WTC11 (cell line): Measurements from ENCODE around the gene CLCN7. TPM values are rescaled to one million over a fixed set of nuclear protein-coding genes. Genes with fewer than 3 reads are reported as not detected.

Experiments used
- ATAC-seq: fragments of 200-7000 bp; cut with Tn5 transposase; 2 replicates; pipeline ENCODE4 v1.10.0; 2021; ENCODE audit warnings: mild to moderate bottlenecking, moderate library complexity
- CTCF ChIA-PET: fragments of 300-600 bp; sonication (Branson Sonifier 250); formaldehyde crosslinking; loops from one replicate; lab custom pipeline; 2021; ENCODE audit warnings: antibody characterized with exemption; lab: Charles Lee
- POLR2A ChIA-PET: fragments of 350-600 bp; sonication (Branson Sonifier 250); formaldehyde crosslinking; loops from one replicate; lab custom pipeline; 2021; ENCODE audit warnings: antibody characterized with exemption; lab: Charles Lee
- DNase-seq: peaks from one replicate; pipeline ENCODE4 v3.0.0; 2021; ENCODE audit warnings: low spot score
- H3K27ac Mint-ChIP-seq: 2 replicates; pipeline ENCODE4 v1.8.0; 2021; ENCODE audit warnings: mixed read lengths
- H3K27me3 Mint-ChIP-seq: 2 replicates; pipeline ENCODE4 v1.8.0; 2021; ENCODE audit warnings: low read depth, mild to moderate bottlenecking, moderate library complexity, mixed read lengths
- H3K36me3 Mint-ChIP-seq: 2 replicates; pipeline ENCODE4 v1.8.0; 2021; ENCODE audit warnings: mixed read lengths
- H3K4me1 Mint-ChIP-seq: 2 replicates; pipeline ENCODE4 v1.8.0; 2022; ENCODE audit warnings: mixed read lengths
- H3K4me3 Mint-ChIP-seq: 2 replicates; pipeline ENCODE4 v1.8.0; 2021; ENCODE audit warnings: mild to moderate bottlenecking, moderate library complexity, mixed read lengths
- H3K9me3 Mint-ChIP-seq: 2 replicates; pipeline ENCODE4 v1.8.0; 2021; ENCODE audit warnings: mixed read lengths
- ERG ChIP-seq: fragments of 250-450 bp; sonication (Bioruptor Pico); IDR thresholded peaks from 2 replicates; pipeline ENCODE4 v1.8.0; 2021; ENCODE audit warnings: mild to moderate bottlenecking
- FOXK1 ChIP-seq: sonication (generic); formaldehyde crosslinking; IDR thresholded peaks from 2 replicates; pipeline ENCODE4 v1.8.0; 2022; ENCODE audit warnings: mild to moderate bottlenecking, moderate library complexity, missing genetic modification reagents
- FOXP4 ChIP-seq: sonication (generic); formaldehyde crosslinking; IDR thresholded peaks from 2 replicates; pipeline ENCODE4 v1.8.0; 2022; ENCODE audit warnings: mild to moderate bottlenecking, missing genetic modification reagents
- JAZF1 ChIP-seq: fragments of 250-450 bp; sonication (Bioruptor Pico); IDR thresholded peaks from 2 replicates; pipeline ENCODE4 v1.9.0; 2021; ENCODE audit warnings: moderate library complexity, mild to moderate bottlenecking, inconsistent platforms
- MLX ChIP-seq: sonication (generic); formaldehyde crosslinking; IDR thresholded peaks from 2 replicates; pipeline ENCODE4 v1.8.1; 2023; ENCODE audit warnings: mild to moderate bottlenecking, missing genetic modification reagents, moderate library complexity
- NFE2L1 ChIP-seq: sonication (generic); formaldehyde crosslinking; IDR thresholded peaks from 2 replicates; pipeline ENCODE4 v1.8.1; 2023; ENCODE audit warnings: missing genetic modification reagents
- PRRX2 ChIP-seq: fragments of 250-450 bp; sonication (Bioruptor Pico); IDR thresholded peaks from 2 replicates; pipeline ENCODE4 v1.8.0; 2021; ENCODE audit warnings: mild to moderate bottlenecking
- RELA ChIP-seq: sonication (generic); formaldehyde crosslinking; IDR thresholded peaks from 2 replicates; pipeline ENCODE4 v1.8.1; 2022; ENCODE audit warnings: missing genetic modification reagents, mild to moderate bottlenecking, borderline replicate concordance
- SMAD3 ChIP-seq: sonication (generic); formaldehyde crosslinking; IDR thresholded peaks from 2 replicates; pipeline ENCODE4 v1.8.0; 2022; ENCODE audit warnings: missing genetic modification reagents, mild to moderate bottlenecking, borderline replicate concordance
- SOX15 ChIP-seq: fragments of 250-450 bp; sonication (Bioruptor Pico); IDR thresholded peaks from 2 replicates; pipeline ENCODE4 v1.9.0; 2021; ENCODE audit warnings: mild to moderate bottlenecking
- ZBTB21 ChIP-seq: sonication (generic); formaldehyde crosslinking; IDR thresholded peaks from 2 replicates; pipeline ENCODE4 v1.8.1; 2023; ENCODE audit warnings: mild to moderate bottlenecking, missing genetic modification reagents, borderline replicate concordance
- ZNF263 ChIP-seq: sonication (generic); formaldehyde crosslinking; IDR thresholded peaks from 2 replicates; pipeline ENCODE4 v1.8.1; 2022; ENCODE audit warnings: low read depth, mild to moderate bottlenecking, moderate library complexity, missing genetic modification reagents
- ZNF396 ChIP-seq: fragments of 250-450 bp; sonication (Bioruptor Pico); IDR thresholded peaks from 2 replicates; pipeline ENCODE4 v1.8.0; 2021; ENCODE audit warnings: mild to moderate bottlenecking, moderate library complexity, borderline replicate concordance
- ZNF423 ChIP-seq: fragments of 250-450 bp; sonication (Bioruptor Pico); IDR thresholded peaks from 2 replicates; pipeline ENCODE4 v2.1.2; 2022; ENCODE audit warnings: mild to moderate bottlenecking, moderate library complexity
- total RNA-seq: library from RNA; stranded (reverse); gene quantifications from 3 replicates; pipeline ENCODE4 v1.2.3, GENCODE V29; 2021
- TF ChIP-seq, protein P1 (sequence below): sonication (generic); formaldehyde crosslinking; IDR thresholded peaks from 2 replicates; pipeline ENCODE4 v1.8.0; 2022; ENCODE audit warnings: mild to moderate bottlenecking, missing genetic modification reagents
- TF ChIP-seq, protein P2 (sequence below): sonication (generic); formaldehyde crosslinking; IDR thresholded peaks from 2 replicates; pipeline ENCODE4 v1.8.0; 2022; ENCODE audit warnings: mild to moderate bottlenecking, missing genetic modification reagents
- TF ChIP-seq, protein P3 (sequence below): sonication (generic); formaldehyde crosslinking; IDR thresholded peaks from 2 replicates; pipeline ENCODE4 v1.8.0; 2023; ENCODE audit warnings: missing genetic modification reagents
- TF ChIP-seq, protein P4 (sequence below): fragments of 250-450 bp; sonication (Bioruptor Pico); IDR thresholded peaks from 2 replicates; pipeline ENCODE4 v1.9.0; 2021; ENCODE audit warnings: mild to moderate bottlenecking
- TF ChIP-seq, protein P5 (sequence below): sonication (generic); formaldehyde crosslinking; IDR thresholded peaks from 2 replicates; pipeline ENCODE4 v1.8.1; 2022; ENCODE audit warnings: mild to moderate bottlenecking, missing genetic modification reagents, moderate library complexity, borderline replicate concordance
- TF ChIP-seq, protein P6 (sequence below): sonication (generic); formaldehyde crosslinking; IDR thresholded peaks from 2 replicates; pipeline ENCODE4 v1.8.0; 2022; ENCODE audit warnings: missing genetic modification reagents

Gene CLCN7
- total RNA-seq, 1 experiment from 2014 or later: 94.1 TPM

DNA sequence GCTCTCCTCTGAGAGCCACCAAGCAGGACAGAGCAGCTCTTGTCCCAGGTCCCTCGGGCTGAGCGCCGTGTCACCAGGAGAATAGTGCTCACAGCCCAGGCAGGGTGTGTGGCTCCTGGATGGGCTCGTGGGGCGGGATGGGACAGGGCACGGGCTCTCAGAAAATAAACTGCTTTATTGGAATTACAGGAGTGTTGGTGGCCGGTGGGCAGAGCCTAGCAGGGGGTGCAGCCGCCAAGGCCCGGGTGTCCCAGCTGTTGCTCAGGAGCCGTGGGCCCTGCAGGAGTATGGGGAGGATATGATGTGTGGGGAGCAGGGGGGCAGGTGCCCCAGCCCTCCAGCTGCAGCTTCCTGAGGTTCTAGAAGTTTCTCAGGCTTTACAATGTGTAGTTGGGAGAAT lies 35.4 kb upstream of the CLCN7 start:
- H3K4me1 Mint-ChIP-seq: no peaks in the 10 kb centered on the region
- ATAC-seq: no peak
- TF ChIP-seq SOX15 (CRISPR knock-in tag): no peak
- no peak for TF ChIP-seq ZNF423 (CRISPR knock-in tag)
- no peak for TF ChIP-seq MLX (CRISPR knock-in tag)
- no peak for TF ChIP-seq SMAD3 (CRISPR knock-in tag)
- TF ChIP-seq FOXP4 (CRISPR knock-in tag): no peak
- TF ChIP-seq, protein P1, sequence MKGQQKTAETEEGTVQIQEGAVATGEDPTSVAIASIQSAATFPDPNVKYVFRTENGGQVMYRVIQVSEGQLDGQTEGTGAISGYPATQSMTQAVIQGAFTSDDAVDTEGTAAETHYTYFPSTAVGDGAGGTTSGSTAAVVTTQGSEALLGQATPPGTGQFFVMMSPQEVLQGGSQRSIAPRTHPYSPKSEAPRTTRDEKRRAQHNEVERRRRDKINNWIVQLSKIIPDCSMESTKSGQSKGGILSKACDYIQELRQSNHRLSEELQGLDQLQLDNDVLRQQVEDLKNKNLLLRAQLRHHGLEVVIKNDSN (CRISPR knock-in tag): no peak
- no peak for TF ChIP-seq NFE2L1
- no peak for TF ChIP-seq JAZF1
- TF ChIP-seq ZNF263 (CRISPR knock-in tag): no peak
- TF ChIP-seq, protein P2, sequence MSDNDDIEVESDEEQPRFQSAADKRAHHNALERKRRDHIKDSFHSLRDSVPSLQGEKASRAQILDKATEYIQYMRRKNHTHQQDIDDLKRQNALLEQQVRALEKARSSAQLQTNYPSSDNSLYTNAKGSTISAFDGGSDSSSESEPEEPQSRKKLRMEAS (CRISPR knock-in tag): no peak
- no peak for TF ChIP-seq ZNF396
- no peak for TF ChIP-seq RELA
- TF ChIP-seq, protein P3, sequence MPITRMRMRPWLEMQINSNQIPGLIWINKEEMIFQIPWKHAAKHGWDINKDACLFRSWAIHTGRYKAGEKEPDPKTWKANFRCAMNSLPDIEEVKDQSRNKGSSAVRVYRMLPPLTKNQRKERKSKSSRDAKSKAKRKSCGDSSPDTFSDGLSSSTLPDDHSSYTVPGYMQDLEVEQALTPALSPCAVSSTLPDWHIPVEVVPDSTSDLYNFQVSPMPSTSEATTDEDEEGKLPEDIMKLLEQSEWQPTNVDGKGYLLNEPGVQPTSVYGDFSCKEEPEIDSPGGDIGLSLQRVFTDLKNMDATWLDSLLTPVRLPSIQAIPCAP: no peak
- no peak for TF ChIP-seq PRRX2 (CRISPR knock-in tag)
- TF ChIP-seq, protein P4, sequence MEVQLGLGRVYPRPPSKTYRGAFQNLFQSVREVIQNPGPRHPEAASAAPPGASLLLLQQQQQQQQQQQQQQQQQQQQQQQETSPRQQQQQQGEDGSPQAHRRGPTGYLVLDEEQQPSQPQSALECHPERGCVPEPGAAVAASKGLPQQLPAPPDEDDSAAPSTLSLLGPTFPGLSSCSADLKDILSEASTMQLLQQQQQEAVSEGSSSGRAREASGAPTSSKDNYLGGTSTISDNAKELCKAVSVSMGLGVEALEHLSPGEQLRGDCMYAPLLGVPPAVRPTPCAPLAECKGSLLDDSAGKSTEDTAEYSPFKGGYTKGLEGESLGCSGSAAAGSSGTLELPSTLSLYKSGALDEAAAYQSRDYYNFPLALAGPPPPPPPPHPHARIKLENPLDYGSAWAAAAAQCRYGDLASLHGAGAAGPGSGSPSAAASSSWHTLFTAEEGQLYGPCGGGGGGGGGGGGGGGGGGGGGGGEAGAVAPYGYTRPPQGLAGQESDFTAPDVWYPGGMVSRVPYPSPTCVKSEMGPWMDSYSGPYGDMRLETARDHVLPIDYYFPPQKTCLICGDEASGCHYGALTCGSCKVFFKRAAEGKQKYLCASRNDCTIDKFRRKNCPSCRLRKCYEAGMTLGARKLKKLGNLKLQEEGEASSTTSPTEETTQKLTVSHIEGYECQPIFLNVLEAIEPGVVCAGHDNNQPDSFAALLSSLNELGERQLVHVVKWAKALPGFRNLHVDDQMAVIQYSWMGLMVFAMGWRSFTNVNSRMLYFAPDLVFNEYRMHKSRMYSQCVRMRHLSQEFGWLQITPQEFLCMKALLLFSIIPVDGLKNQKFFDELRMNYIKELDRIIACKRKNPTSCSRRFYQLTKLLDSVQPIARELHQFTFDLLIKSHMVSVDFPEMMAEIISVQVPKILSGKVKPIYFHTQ (CRISPR knock-in tag): no peak
- TF ChIP-seq ZBTB21 (CRISPR knock-in tag): no peak
- TF ChIP-seq, protein P5, sequence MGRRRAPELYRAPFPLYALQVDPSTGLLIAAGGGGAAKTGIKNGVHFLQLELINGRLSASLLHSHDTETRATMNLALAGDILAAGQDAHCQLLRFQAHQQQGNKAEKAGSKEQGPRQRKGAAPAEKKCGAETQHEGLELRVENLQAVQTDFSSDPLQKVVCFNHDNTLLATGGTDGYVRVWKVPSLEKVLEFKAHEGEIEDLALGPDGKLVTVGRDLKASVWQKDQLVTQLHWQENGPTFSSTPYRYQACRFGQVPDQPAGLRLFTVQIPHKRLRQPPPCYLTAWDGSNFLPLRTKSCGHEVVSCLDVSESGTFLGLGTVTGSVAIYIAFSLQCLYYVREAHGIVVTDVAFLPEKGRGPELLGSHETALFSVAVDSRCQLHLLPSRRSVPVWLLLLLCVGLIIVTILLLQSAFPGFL (CRISPR knock-in tag): no peak
- TF ChIP-seq FOXK1 (CRISPR knock-in tag): no peak
- no peak for TF ChIP-seq ERG (CRISPR knock-in tag)
- TF ChIP-seq, protein P6, sequence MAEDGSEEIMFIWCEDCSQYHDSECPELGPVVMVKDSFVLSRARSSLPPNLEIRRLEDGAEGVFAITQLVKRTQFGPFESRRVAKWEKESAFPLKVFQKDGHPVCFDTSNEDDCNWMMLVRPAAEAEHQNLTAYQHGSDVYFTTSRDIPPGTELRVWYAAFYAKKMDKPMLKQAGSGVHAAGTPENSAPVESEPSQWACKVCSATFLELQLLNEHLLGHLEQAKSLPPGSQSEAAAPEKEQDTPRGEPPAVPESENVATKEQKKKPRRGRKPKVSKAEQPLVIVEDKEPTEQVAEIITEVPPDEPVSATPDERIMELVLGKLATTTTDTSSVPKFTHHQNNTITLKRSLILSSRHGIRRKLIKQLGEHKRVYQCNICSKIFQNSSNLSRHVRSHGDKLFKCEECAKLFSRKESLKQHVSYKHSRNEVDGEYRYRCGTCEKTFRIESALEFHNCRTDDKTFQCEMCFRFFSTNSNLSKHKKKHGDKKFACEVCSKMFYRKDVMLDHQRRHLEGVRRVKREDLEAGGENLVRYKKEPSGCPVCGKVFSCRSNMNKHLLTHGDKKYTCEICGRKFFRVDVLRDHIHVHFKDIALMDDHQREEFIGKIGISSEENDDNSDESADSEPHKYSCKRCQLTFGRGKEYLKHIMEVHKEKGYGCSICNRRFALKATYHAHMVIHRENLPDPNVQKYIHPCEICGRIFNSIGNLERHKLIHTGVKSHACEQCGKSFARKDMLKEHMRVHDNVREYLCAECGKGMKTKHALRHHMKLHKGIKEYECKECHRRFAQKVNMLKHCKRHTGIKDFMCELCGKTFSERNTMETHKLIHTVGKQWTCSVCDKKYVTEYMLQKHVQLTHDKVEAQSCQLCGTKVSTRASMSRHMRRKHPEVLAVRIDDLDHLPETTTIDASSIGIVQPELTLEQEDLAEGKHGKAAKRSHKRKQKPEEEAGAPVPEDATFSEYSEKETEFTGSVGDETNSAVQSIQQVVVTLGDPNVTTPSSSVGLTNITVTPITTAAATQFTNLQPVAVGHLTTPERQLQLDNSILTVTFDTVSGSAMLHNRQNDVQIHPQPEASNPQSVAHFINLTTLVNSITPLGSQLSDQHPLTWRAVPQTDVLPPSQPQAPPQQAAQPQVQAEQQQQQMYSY (CRISPR knock-in tag): no peak
- peaks cover 9% of the 10 kb centered on the region for H3K9me3 Mint-ChIP-seq
- CTCF ChIA-PET: interaction anchor here (0.8 to 2.1 kb wide), 5 partner anchors 16 to 178 kb away, joined by 3 to 6 read pairs (median 4); partner anchors contain the start of gene CCDC154
- H3K4me3 Mint-ChIP-seq: no peak overlapping the region
- no peak for DNase-seq
- H3K36me3 Mint-ChIP-seq: peaks cover 19% of the 10 kb centered on the region
- H3K27me3 Mint-ChIP-seq: no peaks in the 10 kb centered on the region; the same call in 1 of the 2 replicates
- no peak overlapping the region for H3K27ac Mint-ChIP-seq
- POLR2A ChIA-PET: no interaction called here
